HepG2 (cell line): ENCODE data around the gene INTS1. TPM values are rescaled to one million over a fixed set of nuclear protein-coding genes. Genes with fewer than 3 reads are reported as not detected.

Experiments
- CCDC6 ChIP-seq: sonication (generic); formaldehyde crosslinking; IDR thresholded peaks from 2 replicates; pipeline ENCODE4 v1.8.1; 2022; ENCODE audit warnings: mild to moderate bottlenecking, missing genetic modification reagents, moderate library complexity
- CHCHD3 ChIP-seq: sonication (generic); formaldehyde crosslinking; IDR thresholded peaks from 2 replicates; pipeline ENCODE4 v1.8.0; 2022; ENCODE audit warnings: mild to moderate bottlenecking, missing genetic modification reagents, moderate library complexity
- CHD4 ChIP-seq: fragments of 200-600 bp; sonication (generic); IDR thresholded peaks from 2 replicates; pipeline ENCODE4 v1.7.0; 2017; ENCODE audit warnings: mild to moderate bottlenecking, low read length, borderline replicate concordance
- E2F2 ChIP-seq: sonication (generic); formaldehyde crosslinking; IDR thresholded peaks from 2 replicates; pipeline ENCODE4 v1.4.0; 2020; ENCODE audit warnings: missing genetic modification reagents, borderline replicate concordance
- MAFF ChIP-seq: IDR thresholded peaks from 2 replicates; pipeline ENCODE4 v1.6.1; 2011; ENCODE audit warnings: low read depth, low read length, improper control_type of control experiment
- NBN ChIP-seq: fragments of 450-650 bp; conservative IDR thresholded peaks from 2 replicates; pipeline ENCODE4 v1.6.1; 2017
- ONECUT2 ChIP-seq: sonication (generic); formaldehyde crosslinking; IDR thresholded peaks from 2 replicates; pipeline ENCODE4 v1.4.0; 2020; ENCODE audit warnings: missing genetic modification reagents
- SMC3 ChIP-seq: IDR thresholded peaks from 2 replicates; pipeline ENCODE4 v1.6.1; 2011; ENCODE audit warnings: low read length, improper control_type of control experiment
- SP1 ChIP-seq, 2 experiments: fragments of 450-650 bp in 1 of 2; sonication (generic) in 1 of 2; formaldehyde crosslinking in 1 of 2; IDR thresholded peaks; 2 replicates each; pipeline versions ENCODE4 v1.4.0 to v1.6.1; 2016 to 2020; ENCODE audit warnings: missing genetic modification reagents in 1 of 2
- ZBTB44 ChIP-seq: sonication (generic); formaldehyde crosslinking; IDR thresholded peaks from 2 replicates; pipeline ENCODE4 v1.4.0; 2020; ENCODE audit warnings: missing genetic modification reagents
- ZBTB7A ChIP-seq: sonication (generic); formaldehyde crosslinking; IDR thresholded peaks from 2 replicates; pipeline ENCODE4 v1.8.0; 2022; ENCODE audit warnings: mild to moderate bottlenecking, missing genetic modification reagents
- ZNF333 ChIP-seq: sonication (generic); formaldehyde crosslinking; IDR thresholded peaks from 2 replicates; pipeline ENCODE4 v1.4.0; 2020; ENCODE audit warnings: mild to moderate bottlenecking, missing genetic modification reagents, borderline replicate concordance
- ZNF382 ChIP-seq: sonication (generic); formaldehyde crosslinking; IDR thresholded peaks from 2 replicates; pipeline ENCODE4 v1.5.0; 2020; ENCODE audit warnings: missing genetic modification reagents, mild to moderate bottlenecking, borderline replicate concordance
- ZNF574 ChIP-seq: sonication (generic); formaldehyde crosslinking; IDR thresholded peaks from 2 replicates; pipeline ENCODE4 v1.4.0; 2020; ENCODE audit warnings: missing genetic modification reagents
- ZNF644 ChIP-seq: IDR thresholded peaks from 2 replicates; pipeline ENCODE4 v1.6.1; 2016; ENCODE audit warnings: low read depth
- ZNF724P ChIP-seq: sonication (generic); formaldehyde crosslinking; IDR thresholded peaks from 2 replicates; pipeline ENCODE4 v1.8.0; 2022; ENCODE audit warnings: missing genetic modification reagents, borderline replicate concordance
- polyA plus RNA-seq, 8 experiments: library from polyadenylated mRNA; depleted of rRNA in 3 of 8; stranded (reverse) in 7 of 8; unstranded in 1 of 8; fragments of >200 nt; fragmentation: Illumina TruSeq in 4 of 8; extraction: Trizol in 4 of 8; gene quantifications; 2 replicates each; pipeline versions ENCODE4 v1.2.1 to v1.2.3, GENCODE V29; 2011 to 2016; ENCODE audit warnings: low read depth in 4 of 8, missing spikeins in 1 of 8, mixed read lengths in 1 of 8; ENCODE audit not compliant: insufficient read depth in 1 of 8
- total RNA-seq, 5 experiments: library from RNA; depleted of rRNA; stranded (reverse); fragments of >200 nt; fragmentation: Illumina TruSeq; extraction: Trizol; gene quantifications; 2 replicates each; pipeline ENCODE4 v1.2.3, GENCODE V29; 2016; ENCODE audit warnings: low read depth in 1 of 5
- TF ChIP-seq, protein P1 (sequence below): sonication (generic); formaldehyde crosslinking; IDR thresholded peaks from 2 replicates; pipeline ENCODE4 v1.8.0; 2022; ENCODE audit warnings: mild to moderate bottlenecking, missing genetic modification reagents, moderate library complexity
- TF ChIP-seq, protein P2 (sequence below): sonication (generic); formaldehyde crosslinking; IDR thresholded peaks from 2 replicates; pipeline ENCODE4 v1.5.0; 2020; ENCODE audit warnings: mild to moderate bottlenecking, low read depth, missing genetic modification reagents, borderline replicate concordance
- TF ChIP-seq, protein P3 (sequence below): IDR thresholded peaks from 2 replicates; pipeline ENCODE4 v1.6.1; 2016; ENCODE audit warnings: missing compliant biosample characterization, missing genetic modification reagents, borderline replicate concordance

Gene INTS1
- total and polyA plus RNA-seq, 2 of the 13 experiments (the other 11 are each of a cell fraction or from before 2014, with no cell fraction given), result 13.7 to 29.0 TPM

GRCh38 chr7:1532456-1533254 lies 28.5 kb upstream of the INTS1 start (continued):
- TF ChIP-seq CCDC6, result no peak
- no peak for TF ChIP-seq SMC3
- TF ChIP-seq ZNF574, result peak; percentile 43
- no peak for TF ChIP-seq ZNF382 (CRISPR knock-in tag)
- no peak for TF ChIP-seq ZNF644
- no peak for TF ChIP-seq SP1 (IDR thresholded peaks at IDR 0.05)
- TF ChIP-seq SP1 (CRISPR knock-in tag; IDR thresholded peaks at IDR 0.05), result no peak
- TF ChIP-seq E2F2 (CRISPR knock-in tag), result no peak
- TF ChIP-seq ZBTB7A (CRISPR knock-in tag), result no peak
- no peak for TF ChIP-seq CHD4
- TF ChIP-seq NBN, result no peak
- TF ChIP-seq, protein P1, sequence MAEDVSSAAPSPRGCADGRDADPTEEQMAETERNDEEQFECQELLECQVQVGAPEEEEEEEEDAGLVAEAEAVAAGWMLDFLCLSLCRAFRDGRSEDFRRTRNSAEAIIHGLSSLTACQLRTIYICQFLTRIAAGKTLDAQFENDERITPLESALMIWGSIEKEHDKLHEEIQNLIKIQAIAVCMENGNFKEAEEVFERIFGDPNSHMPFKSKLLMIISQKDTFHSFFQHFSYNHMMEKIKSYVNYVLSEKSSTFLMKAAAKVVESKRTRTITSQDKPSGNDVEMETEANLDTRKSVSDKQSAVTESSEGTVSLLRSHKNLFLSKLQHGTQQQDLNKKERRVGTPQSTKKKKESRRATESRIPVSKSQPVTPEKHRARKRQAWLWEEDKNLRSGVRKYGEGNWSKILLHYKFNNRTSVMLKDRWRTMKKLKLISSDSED (CRISPR knock-in tag), result no peak
- no peak for TF ChIP-seq ZNF333
- no peak for TF ChIP-seq ZBTB44 (CRISPR knock-in tag)
- TF ChIP-seq, protein P2, sequence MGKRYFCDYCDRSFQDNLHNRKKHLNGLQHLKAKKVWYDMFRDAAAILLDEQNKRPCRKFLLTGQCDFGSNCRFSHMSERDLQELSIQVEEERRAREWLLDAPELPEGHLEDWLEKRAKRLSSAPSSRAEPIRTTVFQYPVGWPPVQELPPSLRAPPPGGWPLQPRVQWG (CRISPR knock-in tag), result no peak
- TF ChIP-seq MAFF, result no peak
- TF ChIP-seq, protein P3, sequence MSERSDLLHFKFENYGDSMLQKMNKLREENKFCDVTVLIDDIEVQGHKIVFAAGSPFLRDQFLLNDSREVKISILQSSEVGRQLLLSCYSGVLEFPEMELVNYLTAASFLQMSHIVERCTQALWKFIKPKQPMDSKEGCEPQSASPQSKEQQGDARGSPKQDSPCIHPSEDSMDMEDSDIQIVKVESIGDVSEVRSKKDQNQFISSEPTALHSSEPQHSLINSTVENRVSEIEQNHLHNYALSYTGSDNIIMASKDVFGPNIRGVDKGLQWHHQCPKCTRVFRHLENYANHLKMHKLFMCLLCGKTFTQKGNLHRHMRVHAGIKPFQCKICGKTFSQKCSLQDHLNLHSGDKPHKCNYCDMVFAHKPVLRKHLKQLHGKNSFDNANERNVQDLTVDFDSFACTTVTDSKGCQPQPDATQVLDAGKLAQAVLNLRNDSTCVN (CRISPR knock-in tag), result peak; percentile 64; the same call in 1 of the 2 replicates
- no peak for TF ChIP-seq ZNF724P
- no peak for TF ChIP-seq CHCHD3
- TF ChIP-seq ONECUT2 (CRISPR knock-in tag), result no peak
